GM12878 (cell line): ENCODE measurements around the gene PRG2. TPM values are rescaled to one million over a fixed set of nuclear protein-coding genes. Genes with fewer than 3 reads are reported as not detected.

Source experiments
- ATAC-seq: fragments of 200-7000 bp; cut with Tn5 transposase; 3 replicates; pipeline ENCODE4 v1.9.1; 2020; ENCODE audit warnings: mild to moderate bottlenecking, moderate library complexity
- BruUV-seq: library from RNA; stranded (reverse); fragments of 400-500 nt; replicated peaks from 2 replicates; lab custom pipeline; 2021; lab: Mats Ljungman, UMichigan
- CTCF ChIA-PET: fragments of 300-600 bp; sonication (Branson Sonifier 250); formaldehyde crosslinking; extraction: SDS; loops from one replicate; lab custom pipeline; 2021; ENCODE audit warnings: inconsistent platforms; lab: Yijun Ruan, JAX
- POLR2A ChIA-PET: fragments of 350-600 bp; formaldehyde crosslinking; extraction: SDS; loops from one replicate; lab custom pipeline; 2021; ENCODE audit warnings: inconsistent platforms; lab: Charles Lee
- RAD21 ChIA-PET: fragments of 300-600 bp; sonication (Branson Sonifier 250); formaldehyde crosslinking; loops from one replicate; lab custom pipeline; 2023; ENCODE audit warnings: antibody characterized with exemption; ENCODE audit not compliant: unreplicated experiment; lab: Charles Lee
- SMC1A ChIA-PET: fragments of 300-600 bp; sonication (Branson Sonifier 250); formaldehyde crosslinking; loops from one replicate; lab custom pipeline; 2023; ENCODE audit not compliant: unreplicated experiment, uncharacterized antibody; lab: Charles Lee
- DNase-seq: peaks from one replicate; pipeline ENCODE4 v3.0.0-alpha.2; 2011; ENCODE audit warnings: low read depth, low spot score
- FAIRE-seq: peaks from 3 replicates; lab custom pipeline; 2011; peaks lifted over from hg19 to GRCh38; lab: Jason Lieb, UNC
- H2AFZ ChIP-seq: 2 replicates; pipeline ENCODE4 v1.6.0; 2011; ENCODE audit warnings: low read depth, low read length, control low read depth; ENCODE audit not compliant: control insufficient read depth
- H3K27ac ChIP-seq: 2 replicates; pipeline ENCODE4 v1.5.1; 2011; ENCODE audit warnings: control low read depth; ENCODE audit not compliant: control insufficient read depth, insufficient read depth
- H3K27me3 ChIP-seq, 2 experiments: replicated peaks in 1 of 2; 2 replicates each; pipeline versions ENCODE4 v1.6.0 to v1.6.1; 2011; ENCODE audit warnings: low read length in 1 of 2; ENCODE audit not compliant: control insufficient read depth in 2 of 2, insufficient read depth in 2 of 2
- H3K36me3 ChIP-seq, 2 experiments: 2 replicates each; pipeline ENCODE4 v1.5.1; 2011; ENCODE audit warnings: low read length in 1 of 2; ENCODE audit not compliant: control insufficient read depth in 2 of 2, insufficient read depth in 2 of 2
- H3K4me1 ChIP-seq: 2 replicates; pipeline ENCODE4 v1.6.1; 2011; ENCODE audit warnings: mild to moderate bottlenecking, low read length, moderate library complexity, mixed read lengths; ENCODE audit not compliant: control insufficient read depth, insufficient read depth
- H3K4me2 ChIP-seq: 2 replicates; pipeline ENCODE4 v1.6.0; 2011; ENCODE audit warnings: control low read depth; ENCODE audit not compliant: control insufficient read depth, insufficient read depth
- H3K4me3 ChIP-seq: fragments of 200-600 bp; sonication (generic); 2 replicates; pipeline ENCODE4 v1.5.1; 2016
- H3K79me2 ChIP-seq: 2 replicates; pipeline ENCODE4 v1.6.0; 2011; ENCODE audit warnings: low read length; ENCODE audit not compliant: control insufficient read depth, insufficient read depth
- H3K9ac ChIP-seq: 2 replicates; pipeline ENCODE4 v1.8.0; 2011; ENCODE audit warnings: low read length, control low read depth, mixed read lengths; ENCODE audit not compliant: control insufficient read depth, insufficient read depth
- H3K9me3 ChIP-seq: replicated peaks from 3 replicates; pipeline ENCODE4 v1.5.1; 2011; ENCODE audit warnings: mild to moderate bottlenecking, low read length; ENCODE audit not compliant: control insufficient read depth, insufficient read depth
- H4K20me1 ChIP-seq: 2 replicates; pipeline ENCODE4 v1.6.0; 2011; ENCODE audit not compliant: control insufficient read depth, insufficient read depth
- BACH1 ChIP-seq: fragments of 450-650 bp; IDR thresholded peaks from 2 replicates; pipeline ENCODE4 v1.6.1; 2017; ENCODE audit warnings: mild to moderate bottlenecking, borderline replicate concordance
- CHD2 ChIP-seq: IDR thresholded peaks from 2 replicates; pipeline ENCODE4 v1.6.1; 2011; ENCODE audit warnings: low read depth, low read length, improper control_type of control experiment, borderline replicate concordance
- CTCF ChIP-seq, 3 experiments: IDR thresholded peaks in 2 of 3; conservative IDR thresholded peaks in 1 of 3; 2 replicates each; pipeline ENCODE4 v1.5.1; 2011; ENCODE audit warnings: low read depth in 3 of 3, low read length in 3 of 3, mild to moderate bottlenecking in 3 of 3, control low read depth in 2 of 3, moderate library complexity in 2 of 3, inconsistent platforms in 1 of 3, mixed read lengths in 1 of 3; ENCODE audit not compliant: control insufficient read depth in 2 of 3, insufficient read depth in 1 of 3; ENCODE audit errors: extremely low read depth in 1 of 3
- FOXK2 ChIP-seq: fragments of 450-650 bp; IDR thresholded peaks from 2 replicates; pipeline ENCODE4 v1.6.1; 2017; ENCODE audit warnings: mild to moderate bottlenecking, moderate library complexity
- IRF3 ChIP-seq: fragments of 450-650 bp; IDR thresholded peaks from 2 replicates; pipeline ENCODE4 v1.6.1; 2014; ENCODE audit warnings: mild to moderate bottlenecking
- NBN ChIP-seq: fragments of 450-650 bp; IDR thresholded peaks from 2 replicates; pipeline ENCODE4 v1.6.1; 2016
- NRF1 ChIP-seq: conservative IDR thresholded peaks from 2 replicates; pipeline ENCODE4 v1.6.1; 2011; ENCODE audit warnings: mild to moderate bottlenecking, low read depth, low read length, improper control_type of control experiment
- REST ChIP-seq: IDR thresholded peaks from 2 replicates; pipeline ENCODE4 v1.6.1; 2012; ENCODE audit warnings: mild to moderate bottlenecking, low read depth, low read length
- SIX5 ChIP-seq: IDR thresholded peaks from 2 replicates; pipeline ENCODE4 v1.6.1; 2011; ENCODE audit warnings: mild to moderate bottlenecking, low read depth, low read length, moderate library complexity; ENCODE audit not compliant: severe bottlenecking
- WGBS: methylation state at CpG from one replicate; pipeline ENCODE4 v1.1.6; 2016; ENCODE audit warnings: low lambda C conversion rate; ENCODE audit not compliant: insufficient replicate concordance, insufficient coverage; ENCODE audit errors: missing lambda C conversion rate; 5-methylcytosine and 5-hydroxymethylcytosine counted together
- in situ Hi-C: fragments of 300-500 bp; cut with MboI; formaldehyde crosslinking; loops from 9 replicates; pipeline ENCODE4 v1.14.3; 2018; ENCODE audit warnings: mixed read lengths
- intact Hi-C: fragments of 100-400 bp; cut with micrococcal nuclease; formaldehyde crosslinking; loops from one replicate; pipeline ENCODE4 v1.14.2; 2022; ENCODE audit not compliant: unreplicated experiment
- polyA plus RNA-seq, 11 experiments: library from polyadenylated mRNA; depleted of rRNA in 4 of 11; unstranded in 6 of 11; stranded (reverse) in 5 of 11; fragments of >200 nt; fragmentation: Nextera tagmentation in 4 of 11; fragmentation: Illumina TruSeq in 1 of 11; extraction: Ambion mirVana in 4 of 11; extraction: Trizol in 1 of 11; gene quantifications; 1 replicate in 1 of 11; 2 replicates in 10 of 11; pipeline versions ENCODE4 v1.2.1 to v1.2.3, GENCODE V29; 2011 to 2016; ENCODE audit warnings: inconsistent platforms in 2 of 11, missing spikeins in 2 of 11, low read depth in 1 of 11
- total RNA-seq, 4 experiments: library from RNA; depleted of rRNA in 3 of 4; stranded (reverse); fragments of >200 nt in 3 of 4; fragmentation: Illumina TruSeq in 1 of 4; extraction: Trizol in 1 of 4; gene quantifications; 2 replicates each; pipeline versions ENCODE4 v1.2.1 to v1.2.3, GENCODE V29; 2013 to 2021

The PRG2 gene
- total and polyA plus RNA-seq, 10 of the 15 experiments (the other 5 are each of a cell fraction or from before 2014, with no cell fraction given), result 0.10 to 1.7 (median 0.56) TPM; not detected in 2

GRCh38 chr11:57421066-57421465 is 30.6 kb upstream of the PRG2 start:
- H3K4me3 ChIP-seq, result no peak overlapping the region
- in situ Hi-C loops (no loop called here), intact Hi-C loops (no loop called here)
- ATAC-seq (no peak), DNase-seq (no peak), FAIRE-seq (no peak)
- SMC1A ChIA-PET, result interaction anchor here (1.8 kb wide), 1 partner anchor 16 kb away, joined by 5 read pairs; no protein-coding TSS in a partner anchor
- TF ChIP-seq BACH1 (no peak), REST (no peak), NBN (no peak), CTCF (IDR thresholded peaks at IDR 0.05 in 2 of 3, conservative IDR thresholded peaks at IDR 0.05 in 1 of 3; ENCODE audit: control insufficient read depth in 2 of 3, extremely low read depth in 1 of 3, insufficient read depth in 1 of 3, low read depth in 3 of 3, low read length in 3 of 3) (no peak), IRF3 (no peak), FOXK2 (no peak), CHD2 (no peak), SIX5 (no peak), NRF1 (no peak)
- H3K9me3 ChIP-seq, result no peaks in the 10 kb centered on the region; the same call in 2 of the 3 replicates
- no peaks in the 10 kb centered on the region for H3K27me3 ChIP-seq
- RAD21 ChIA-PET, result interaction anchor here (1.7 to 2.0 kb wide), 2 partner anchors 15 to 36 kb away, joined by 3 to 4 read pairs; no protein-coding TSS in a partner anchor
- no TSS peak for BruUV-seq
- no peak overlapping the region for H3K9ac ChIP-seq
- 100% methylated on average over 4 of the region's 4 CpGs for WGBS
- H4K20me1 ChIP-seq, result peaks cover 3% of the 10 kb centered on the region; the same call in 1 of the 2 replicates
- H3K36me3 ChIP-seq, result peaks cover 29 to 52% of the 10 kb centered on the region in 2 experiments
- no peak overlapping the region for H3K27ac ChIP-seq
- peak overlapping the region; percentile 44; the same call in 1 of the 2 replicates for H3K4me2 ChIP-seq
- peaks cover 45% of the 10 kb centered on the region for H3K4me1 ChIP-seq
- H3K79me2 ChIP-seq, result peaks cover 74% of the 10 kb centered on the region
- POLR2A ChIA-PET, result no interaction called here
- CTCF ChIA-PET, result interaction anchor here (1.5 to 2.4 kb wide), 3 partner anchors 9 to 224 kb away, joined by 3 to 7 read pairs (median 6); no protein-coding TSS in a partner anchor
- no peak overlapping the region for H2AFZ ChIP-seq
